Stimulated activated CD8-positive, alpha-beta memory T cell treated with anti-CD3 and anti-CD28 coated beads, Interleukin-12 subunit alpha, Interleukin-12 subunit beta, amount 100 ng/mL, for 4 hours (primary cell): ENCODE measurements around the gene RBM20.

ENCODE experiments used
- DNase-seq: peaks from one replicate; pipeline ENCODE4 v3.0.0-alpha.2; 2020; ENCODE audit warnings: low read depth

The RBM20 gene

DNA sequence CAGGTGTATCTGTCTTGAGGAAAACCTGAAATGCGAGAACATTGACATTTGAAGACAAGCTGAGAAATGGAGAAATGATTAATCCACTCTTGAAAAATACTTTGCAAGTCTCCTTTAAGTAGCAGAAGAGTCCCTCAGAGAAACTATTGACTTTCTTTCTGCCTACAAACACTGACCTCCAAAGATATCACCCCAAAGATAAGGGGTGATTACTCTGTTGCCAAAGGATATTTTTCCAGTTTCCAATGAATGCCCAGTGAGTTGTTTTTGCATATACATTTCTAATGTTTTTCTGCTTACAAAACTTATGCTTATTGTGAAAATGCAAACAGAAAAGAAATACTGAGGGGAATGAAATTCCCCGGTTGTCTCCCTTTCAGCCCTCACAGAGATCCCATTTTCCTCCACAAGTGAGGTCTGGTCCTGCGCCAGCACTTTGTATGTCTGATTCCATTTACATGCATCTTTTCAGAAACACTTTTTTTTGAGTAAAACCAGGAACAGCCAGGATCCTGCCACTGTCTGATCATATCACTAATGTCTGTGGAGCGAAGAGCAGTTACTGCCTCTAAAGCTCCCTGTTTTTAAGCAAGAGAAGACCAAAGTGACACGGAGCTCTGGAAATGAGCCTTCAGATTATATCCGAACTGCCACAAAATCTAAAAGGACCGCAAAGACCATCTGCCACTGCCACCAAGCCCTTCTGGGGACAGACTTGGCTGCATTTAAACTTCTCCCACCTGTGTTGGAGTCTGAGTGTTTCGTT lies 144.7 kb downstream of the RBM20 start:
- no peak for DNase-seq

- no peak for DNase-seq
These were observed 145.7 kb downstream of the RBM20 start for GRCh38 chr10:110789604-110790433.

DNA sequence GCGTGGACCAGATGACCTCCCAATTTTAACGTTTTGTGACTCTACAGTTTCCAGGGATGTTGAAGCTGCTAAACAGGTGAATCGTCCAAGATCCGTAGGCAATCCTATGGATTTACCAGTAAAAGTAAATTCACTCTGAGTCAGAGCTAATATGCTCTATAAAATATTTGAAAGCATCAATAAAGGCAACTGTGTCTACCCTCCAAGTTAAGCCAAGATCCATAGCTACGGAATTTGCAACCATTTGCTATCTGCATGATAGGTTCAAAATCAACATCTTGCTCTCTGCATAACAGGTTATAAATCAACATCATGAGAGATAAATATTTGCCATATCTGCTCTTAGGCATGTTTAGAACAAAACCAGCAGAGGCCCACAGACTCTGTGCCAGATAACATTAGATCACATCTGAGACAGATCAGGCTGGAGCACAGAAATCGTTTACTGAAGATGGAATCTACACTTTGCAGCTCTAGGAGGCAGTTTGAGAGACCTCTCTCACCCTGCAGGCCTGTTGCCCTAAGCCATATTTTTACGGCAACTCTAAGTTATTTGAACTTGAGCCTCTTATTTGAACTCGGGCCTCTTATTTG lies 146.9 kb downstream of the RBM20 start:
- DNase-seq, result no peak

GRCh38 chr10:110791541-110792073 lies 147.5 kb downstream of the RBM20 start:
- no peak for DNase-seq

- DNase-seq, result no peak
These were observed 148.5 kb downstream of the RBM20 start for GRCh38 chr10:110792476-110793125.

DNA sequence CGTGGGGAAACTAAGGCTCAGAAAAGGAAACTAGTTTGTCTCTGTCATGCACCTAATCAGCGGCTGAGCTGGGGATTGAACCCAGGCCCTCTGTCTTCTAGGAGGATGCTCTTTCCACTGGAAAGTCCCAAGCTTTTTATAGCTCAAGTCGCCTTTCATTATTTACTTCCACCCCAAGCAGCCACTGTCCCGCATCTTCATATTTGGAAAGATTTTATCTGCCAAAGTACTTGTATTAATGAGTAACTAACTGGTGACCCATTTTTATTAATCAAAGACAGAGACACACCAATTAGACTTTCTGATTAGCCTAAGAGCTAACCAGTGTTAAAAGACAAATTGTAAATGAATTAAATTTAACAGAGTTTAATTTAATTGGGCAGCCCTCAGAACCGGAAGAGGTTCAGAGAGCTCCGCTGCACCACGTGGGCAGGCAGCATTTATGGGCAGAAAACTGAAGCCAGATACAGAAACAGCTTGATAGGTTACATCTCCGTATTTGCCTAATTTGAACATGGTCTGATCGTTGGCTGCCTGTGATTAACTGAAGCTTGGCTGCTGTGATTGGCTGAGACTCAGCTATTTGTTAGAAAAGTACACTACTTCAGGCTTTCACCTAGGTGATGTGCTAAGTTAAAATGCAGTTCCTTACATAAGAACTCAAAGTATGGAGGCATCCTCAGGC lies 149.1 kb downstream of the RBM20 start:
- DNase-seq, result no peak

- DNase-seq, result no peak
These were observed 149.8 kb downstream of the RBM20 start for GRCh38 chr10:110793886-110794285.

DNA sequence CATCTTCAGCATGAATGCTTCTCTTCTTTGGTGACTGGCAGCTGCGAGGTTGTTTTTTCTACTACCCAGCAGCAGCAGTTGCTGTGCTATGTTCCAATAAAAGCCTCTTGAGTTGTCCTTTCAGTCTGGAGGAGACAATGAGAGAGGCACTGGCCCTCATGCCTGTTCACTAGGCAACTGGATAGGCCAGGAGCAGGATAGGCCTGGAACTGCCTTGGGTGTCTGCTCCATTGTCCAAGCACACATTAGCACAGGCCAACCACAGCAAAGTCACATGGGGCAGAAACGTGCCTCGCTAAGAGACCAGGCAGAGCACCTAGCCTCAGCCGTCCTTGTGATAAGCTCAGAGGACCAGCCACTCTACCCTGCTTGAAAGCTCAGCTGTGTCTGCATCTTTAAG lies 150.7 kb downstream of the RBM20 start:
- no peak for DNase-seq

DNA sequence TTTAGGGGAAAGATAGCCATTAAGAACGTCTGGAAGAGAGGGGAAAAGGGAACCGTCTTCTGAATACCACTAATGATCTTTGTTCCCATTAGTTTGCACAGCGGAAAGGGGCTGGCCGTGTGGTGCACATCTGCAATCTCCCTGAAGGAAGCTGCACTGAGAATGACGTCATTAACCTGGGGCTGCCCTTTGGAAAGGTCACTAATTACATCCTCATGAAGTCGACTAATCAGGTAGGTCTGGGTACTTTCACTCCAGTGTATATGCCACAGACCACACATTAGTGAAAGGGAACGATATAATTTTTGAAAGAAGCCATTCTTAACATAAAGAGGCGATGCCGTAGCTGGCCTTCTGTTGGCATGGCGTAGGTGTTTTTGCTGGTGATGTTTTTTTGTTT lies 153.3 kb downstream of the RBM20 start:
- no peak for DNase-seq

- DNase-seq, result no peak
These were observed 154.2 kb downstream of the RBM20 start for GRCh38 chr10:110798340-110798739.

GRCh38 chr10:110802090-110802489 lies 158.0 kb downstream of the RBM20 start:
- no peak for DNase-seq

GRCh38 chr10:110802551-110803238 lies 158.6 kb downstream of the RBM20 start:
- DNase-seq, result no peak

GRCh38 chr10:110803239-110803749 lies 159.2 kb downstream of the RBM20 start:
- DNase-seq, result no peak

GRCh38 chr10:110803830-110804338 lies 159.7 kb downstream of the RBM20 start:
- no peak for DNase-seq

DNA sequence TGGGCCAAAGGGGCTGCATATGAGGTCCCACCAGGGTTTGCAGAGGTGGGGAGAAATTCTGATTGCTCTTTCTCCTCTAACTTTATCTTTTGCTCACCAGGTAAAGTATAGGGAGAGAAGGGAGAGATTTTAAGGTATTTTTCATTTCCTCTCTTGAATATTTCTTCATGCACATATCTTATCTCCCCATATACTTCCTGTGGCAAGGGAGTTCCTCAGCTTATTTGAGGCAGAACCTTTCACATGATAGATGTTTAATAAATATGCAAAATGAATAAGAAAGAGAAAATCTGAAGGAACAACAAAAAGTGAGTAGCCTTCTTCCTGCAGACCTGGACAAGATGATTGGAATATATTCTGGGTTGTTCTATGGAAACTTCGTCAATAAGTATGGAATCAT lies 160.2 kb downstream of the RBM20 start:
- no peak for DNase-seq

DNA sequence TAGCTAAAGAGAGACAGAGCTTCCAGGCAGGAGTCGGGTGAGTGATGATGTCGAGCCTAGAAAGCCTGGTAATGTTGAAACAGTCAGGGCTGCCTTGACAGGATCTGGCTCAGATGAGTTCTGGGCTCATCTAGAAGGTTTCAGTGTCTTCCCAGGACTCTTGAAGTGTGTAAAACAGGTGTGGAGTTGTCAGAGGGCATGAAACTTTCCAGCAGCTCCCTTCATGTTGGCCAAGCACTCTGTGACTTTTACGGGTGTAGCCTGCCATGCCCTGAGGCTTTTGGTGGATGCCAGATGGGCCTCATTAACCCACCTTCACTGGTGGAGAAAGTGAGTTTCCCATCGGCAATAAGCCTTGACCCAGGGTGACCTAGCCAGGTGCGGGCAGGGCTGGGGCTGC lies 161.2 kb downstream of the RBM20 start:
- no peak for DNase-seq

DNA sequence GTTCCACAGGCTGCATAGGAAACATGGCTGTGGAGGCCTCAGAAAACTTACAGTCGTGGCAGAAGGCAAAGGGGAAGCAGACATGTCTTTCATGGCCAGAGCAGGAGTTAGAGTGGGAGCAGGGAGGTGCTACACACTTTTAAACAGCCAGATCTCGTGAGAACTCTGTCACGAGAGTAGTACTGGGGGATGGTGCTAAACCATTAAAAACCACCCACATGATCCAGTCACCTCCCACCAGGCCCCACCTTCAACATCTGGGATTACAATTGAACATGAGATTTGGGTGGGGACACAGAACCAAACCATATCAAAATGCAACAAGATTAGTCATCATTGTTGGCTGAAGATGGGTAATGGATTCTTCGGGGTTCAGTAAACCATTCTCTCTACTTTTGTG lies 162.2 kb downstream of the RBM20 start:
- DNase-seq, result no peak

GRCh38 chr10:110808123-110808522 lies 164.0 kb downstream of the RBM20 start:
- no peak for DNase-seq

GRCh38 chr10:110808615-110809014 lies 164.5 kb downstream of the RBM20 start:
- no peak for DNase-seq

- DNase-seq, result no peak
These were observed 166.5 kb downstream of the RBM20 start for GRCh38 chr10:110810625-110811024.
